Measurements from ENCODE around the gene SH3RF1.

SH3RF1 gene

GRCh38 chr4:169094656-169095231 is 176.0 kb downstream of the SH3RF1 start:
- no peak overlapping the region for H3K9ac ChIP-seq (ENCODE audit: low read depth, low read length)
- DNase-seq (no peak), ATAC-seq (ENCODE audit: insufficient read depth, low read depth) (no peak)
- H3K27me3 ChIP-seq (ENCODE audit: insufficient read depth, low read length, poor library complexity), result no peaks in the 10 kb centered on the region
- H4K20me1 ChIP-seq (ENCODE audit: insufficient read depth, low read length), result no peaks in the 10 kb centered on the region
- H3K4me1 ChIP-seq (ENCODE audit: insufficient read depth, low read length), result no peaks in the 10 kb centered on the region
- H3K27ac ChIP-seq (ENCODE audit: low read length), result no peak overlapping the region
- H2AFZ ChIP-seq (ENCODE audit: low read depth, low read length), result no peak overlapping the region
- no peaks in the 10 kb centered on the region for H3K79me2 ChIP-seq (ENCODE audit: insufficient read depth, low read length)
- H3K4me3 ChIP-seq (ENCODE audit: low read depth in 1 of 2, low read length in 2 of 2), result no peak overlapping the region
- no peak for TF ChIP-seq EZH2 (IDR thresholded peaks at IDR 0.05; ENCODE audit: borderline replicate concordance, low read depth, low read length, severe bottlenecking)
- TF ChIP-seq, protein P1, sequence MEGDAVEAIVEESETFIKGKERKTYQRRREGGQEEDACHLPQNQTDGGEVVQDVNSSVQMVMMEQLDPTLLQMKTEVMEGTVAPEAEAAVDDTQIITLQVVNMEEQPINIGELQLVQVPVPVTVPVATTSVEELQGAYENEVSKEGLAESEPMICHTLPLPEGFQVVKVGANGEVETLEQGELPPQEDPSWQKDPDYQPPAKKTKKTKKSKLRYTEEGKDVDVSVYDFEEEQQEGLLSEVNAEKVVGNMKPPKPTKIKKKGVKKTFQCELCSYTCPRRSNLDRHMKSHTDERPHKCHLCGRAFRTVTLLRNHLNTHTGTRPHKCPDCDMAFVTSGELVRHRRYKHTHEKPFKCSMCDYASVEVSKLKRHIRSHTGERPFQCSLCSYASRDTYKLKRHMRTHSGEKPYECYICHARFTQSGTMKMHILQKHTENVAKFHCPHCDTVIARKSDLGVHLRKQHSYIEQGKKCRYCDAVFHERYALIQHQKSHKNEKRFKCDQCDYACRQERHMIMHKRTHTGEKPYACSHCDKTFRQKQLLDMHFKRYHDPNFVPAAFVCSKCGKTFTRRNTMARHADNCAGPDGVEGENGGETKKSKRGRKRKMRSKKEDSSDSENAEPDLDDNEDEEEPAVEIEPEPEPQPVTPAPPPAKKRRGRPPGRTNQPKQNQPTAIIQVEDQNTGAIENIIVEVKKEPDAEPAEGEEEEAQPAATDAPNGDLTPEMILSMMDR (IDR thresholded peaks at IDR 0.05; ENCODE audit: borderline replicate concordance, extremely low read depth, low read length, poor library complexity, severe bottlenecking), result no peak
- peaks cover 9% of the 10 kb centered on the region for H3K9me3 ChIP-seq (ENCODE audit: insufficient read depth, low read length, severe bottlenecking)
- no peak overlapping the region for H3K4me2 ChIP-seq (ENCODE audit: insufficient read depth, low read length)
- H3K36me3 ChIP-seq (ENCODE audit: insufficient read depth, low read length), result 0 out of 2 replicates have a peak, but pooled peaks cover 3% of the 10 kb centered on the region

GRCh38 chr4:169092889-169093522 is 177.8 kb downstream of the SH3RF1 start:
- Histone ChIP-seq H3K27me3 (ENCODE audit: insufficient read depth, low read length, poor library complexity) (no peaks in the 10 kb centered on the region), H2AFZ (ENCODE audit: low read depth, low read length) (no peak overlapping the region), H3K9me3 (ENCODE audit: insufficient read depth, low read length, severe bottlenecking) (peaks cover 9% of the 10 kb centered on the region), H3K79me2 (ENCODE audit: insufficient read depth, low read length) (no peaks in the 10 kb centered on the region), H3K27ac (ENCODE audit: low read length) (no peak overlapping the region), H3K4me3 (ENCODE audit: low read depth in 1 of 2, low read length in 2 of 2) (no peak overlapping the region), H3K36me3 (ENCODE audit: insufficient read depth, low read length) (0 out of 2 replicates have a peak, but pooled peaks cover 3% of the 10 kb centered on the region), H4K20me1 (ENCODE audit: insufficient read depth, low read length) (no peaks in the 10 kb centered on the region), H3K9ac (ENCODE audit: low read depth, low read length) (no peak overlapping the region), H3K4me2 (ENCODE audit: insufficient read depth, low read length) (no peak overlapping the region), H3K4me1 (ENCODE audit: insufficient read depth, low read length) (no peaks in the 10 kb centered on the region)
- DNase-seq (no peak), ATAC-seq (ENCODE audit: insufficient read depth, low read depth) (no peak)
- TF ChIP-seq EZH2 (IDR thresholded peaks at IDR 0.05; ENCODE audit: borderline replicate concordance, low read depth, low read length, severe bottlenecking), result no peak
- TF ChIP-seq, protein P1 (IDR thresholded peaks at IDR 0.05; ENCODE audit: borderline replicate concordance, extremely low read depth, low read length, poor library complexity, severe bottlenecking), result no peak

- no peaks in the 10 kb centered on the region for H3K79me2 ChIP-seq (ENCODE audit: insufficient read depth, low read length)
- H4K20me1 ChIP-seq (ENCODE audit: insufficient read depth, low read length), result no peaks in the 10 kb centered on the region
- no peaks in the 10 kb centered on the region for H3K4me1 ChIP-seq (ENCODE audit: insufficient read depth, low read length)
- H3K27ac ChIP-seq (ENCODE audit: low read length), result no peak overlapping the region
- DNase-seq, result no peak
- H3K4me2 ChIP-seq (ENCODE audit: insufficient read depth, low read length), result no peak overlapping the region
- ATAC-seq (ENCODE audit: insufficient read depth, low read depth), result no peak
- H3K36me3 ChIP-seq (ENCODE audit: insufficient read depth, low read length), result no peaks in the 10 kb centered on the region
- H2AFZ ChIP-seq (ENCODE audit: low read depth, low read length), result no peak overlapping the region
- H3K27me3 ChIP-seq (ENCODE audit: insufficient read depth, low read length, poor library complexity), result no peaks in the 10 kb centered on the region
- H3K4me3 ChIP-seq (ENCODE audit: low read depth in 1 of 2, low read length in 2 of 2), result no peak overlapping the region
- no peak for TF ChIP-seq EZH2 (IDR thresholded peaks at IDR 0.05; ENCODE audit: borderline replicate concordance, low read depth, low read length, severe bottlenecking)
- TF ChIP-seq, protein P1 (IDR thresholded peaks at IDR 0.05; ENCODE audit: borderline replicate concordance, extremely low read depth, low read length, poor library complexity, severe bottlenecking), result no peak
- peaks cover 9% of the 10 kb centered on the region for H3K9me3 ChIP-seq (ENCODE audit: insufficient read depth, low read length, severe bottlenecking)
- no peak overlapping the region for H3K9ac ChIP-seq (ENCODE audit: low read depth, low read length)
Measured at GRCh38 chr4:169090484-169091215, 180.1 kb downstream of the SH3RF1 start.

Measured in DND-41 (cell line).